SU-DHL-6 (cell line): ENCODE data around the gene TROAP.

ENCODE experiments used
- H2AFZ ChIP-seq: fragments of 200-600 bp; sonication (generic); 2 replicates; pipeline ENCODE4 v1.6.1; 2014; ENCODE audit warnings: low read depth, mild to moderate bottlenecking, moderate library complexity, mixed read lengths, antibody characterized with exemption, low read length; ENCODE audit not compliant: severe bottlenecking
- H3F3A ChIP-seq: fragments of 200-600 bp; shearing (Covaris generic); 2 replicates; pipeline ENCODE4 v1.6.0; 2016; ENCODE audit warnings: antibody characterized with exemption, mild to moderate bottlenecking; ENCODE audit not compliant: insufficient read depth
- H3K27ac ChIP-seq: fragments of 200-600 bp; sonication (generic); 2 replicates; pipeline ENCODE4 v1.5.1; 2016; ENCODE audit warnings: low read depth, mild to moderate bottlenecking, low read length, moderate library complexity, mixed read lengths
- H3K27me3 ChIP-seq: fragments of 200-600 bp; sonication (generic), shearing (Covaris generic); 2 replicates; pipeline ENCODE4 v1.6.0; 2014; ENCODE audit warnings: mild to moderate bottlenecking, low read length
- H3K36me3 ChIP-seq: fragments of 200-600 bp; sonication (generic); 2 replicates; pipeline ENCODE4 v1.6.1; 2014; ENCODE audit warnings: mild to moderate bottlenecking, low read length, mixed read lengths
- H3K4me2 ChIP-seq: fragments of 300-600, 200-600 bp; shearing (Covaris generic), sonication (generic); 2 replicates; pipeline ENCODE4 v1.6.0; 2014; ENCODE audit warnings: low read length, low read depth, mild to moderate bottlenecking; ENCODE audit not compliant: poor library complexity, severe bottlenecking
- H3K4me3 ChIP-seq: fragments of 200-600 bp; sonication (generic); 2 replicates; pipeline ENCODE4 v1.5.1; 2014; ENCODE audit warnings: antibody characterized with exemption, low read length, mild to moderate bottlenecking, mixed read lengths; ENCODE audit not compliant: insufficient read depth, poor library complexity, severe bottlenecking
- H3K79me2 ChIP-seq: fragments of 200-600 bp; sonication (generic); 2 replicates; pipeline ENCODE4 v1.6.1; 2014; ENCODE audit warnings: mild to moderate bottlenecking, low read length, moderate library complexity; ENCODE audit not compliant: insufficient read depth
- H3K9ac ChIP-seq: fragments of 200-600 bp; sonication (generic); 2 replicates; pipeline ENCODE4 v1.7.0; 2014; ENCODE audit warnings: mild to moderate bottlenecking, low read length
- H3K9me2 ChIP-seq: fragments of 200-600 bp; sonication (generic); replicated peaks from 2 replicates; pipeline ENCODE4 v1.6.1; 2014; ENCODE audit warnings: low read length; ENCODE audit not compliant: insufficient read depth
- H3K9me3 ChIP-seq: fragments of 200-600 bp; sonication (generic); 2 replicates; pipeline ENCODE4 v1.6.1; 2014; ENCODE audit warnings: low read length, mixed read lengths; ENCODE audit not compliant: insufficient read depth
- H4K20me1 ChIP-seq: fragments of 200-600 bp; sonication (generic); 2 replicates; pipeline ENCODE4 v1.6.1; 2014; ENCODE audit warnings: low read depth, mild to moderate bottlenecking, antibody characterized with exemption, low read length, moderate library complexity, mixed read lengths
- CTCF ChIP-seq: fragments of 200-600 bp; sonication (generic); IDR thresholded peaks from one replicate; pipeline ENCODE4 v1.5.1; 2017; ENCODE audit warnings: antibody characterized with exemption, mild to moderate bottlenecking, low read length, moderate library complexity; ENCODE audit not compliant: insufficient read depth, poor library complexity, severe bottlenecking
- EZH2phosphoT487 ChIP-seq: fragments of 200-600 bp; sonication (generic), shearing (Covaris generic); conservative IDR thresholded peaks from 2 replicates; pipeline ENCODE4 v1.6.1; 2018; ENCODE audit warnings: mild to moderate bottlenecking, antibody characterized with exemption, low read length, moderate library complexity, mixed read lengths

TROAP gene

GRCh38 chr12:49340095-49340870, 17.2 kb downstream of the TROAP start:
- no peaks in the 10 kb centered on the region for H3K79me2 ChIP-seq
- H3K4me3 ChIP-seq: no peak overlapping the region
- no peaks in the 10 kb centered on the region; the same call in 1 of the 2 replicates for H3F3A ChIP-seq
- H2AFZ ChIP-seq: no peak overlapping the region
- no peaks in the 10 kb centered on the region for H3K36me3 ChIP-seq
- H3K4me2 ChIP-seq: no peak overlapping the region
- no peak overlapping the region for H3K27ac ChIP-seq
- no peak overlapping the region for H3K9ac ChIP-seq
- H3K27me3 ChIP-seq: no peaks in the 10 kb centered on the region
- no peaks in the 10 kb centered on the region for H3K9me3 ChIP-seq
- H4K20me1 ChIP-seq: no peaks in the 10 kb centered on the region
- H3K9me2 ChIP-seq: no peaks in the 10 kb centered on the region
- no peak for TF ChIP-seq CTCF
- TF ChIP-seq EZH2phosphoT487: no peak

- no peaks in the 10 kb centered on the region for H3K9me3 ChIP-seq
- no peaks in the 10 kb centered on the region for H3K79me2 ChIP-seq
- H3K27me3 ChIP-seq: no peaks in the 10 kb centered on the region
- TF ChIP-seq EZH2phosphoT487: no peak
- TF ChIP-seq CTCF: no peak
- H3K4me2 ChIP-seq: no peak overlapping the region
- H3K36me3 ChIP-seq: no peaks in the 10 kb centered on the region
- no peak overlapping the region for H3K27ac ChIP-seq
- no peak overlapping the region for H2AFZ ChIP-seq
- no peak overlapping the region for H3K9ac ChIP-seq
- no peaks in the 10 kb centered on the region; the same call in 1 of the 2 replicates for H3F3A ChIP-seq
- H3K4me3 ChIP-seq: no peak overlapping the region
- no peaks in the 10 kb centered on the region for H3K9me2 ChIP-seq
- no peaks in the 10 kb centered on the region for H4K20me1 ChIP-seq
These were observed 18.1 kb downstream of the TROAP start for GRCh38 chr12:49340971-49341776.

- no peaks in the 10 kb centered on the region for H3K79me2 ChIP-seq
- H2AFZ ChIP-seq: no peak overlapping the region
- no peaks in the 10 kb centered on the region for H4K20me1 ChIP-seq
- no peak overlapping the region for H3K27ac ChIP-seq
- H3K4me2 ChIP-seq: no peak overlapping the region
- no peaks in the 10 kb centered on the region for H3K9me3 ChIP-seq
- no peaks in the 10 kb centered on the region for H3K27me3 ChIP-seq
- no peak for TF ChIP-seq EZH2phosphoT487
- no peak for TF ChIP-seq CTCF
- no peaks in the 10 kb centered on the region for H3K9me2 ChIP-seq
- no peaks in the 10 kb centered on the region for H3K36me3 ChIP-seq
- H3K9ac ChIP-seq: no peak overlapping the region
- H3F3A ChIP-seq: no peaks in the 10 kb centered on the region; the same call in 1 of the 2 replicates
- H3K4me3 ChIP-seq: no peak overlapping the region
These were observed 18.7 kb downstream of the TROAP start for GRCh38 chr12:49341777-49342065.
